Measurements from ENCODE around the gene F2.

The F2 gene

GRCh38 chr11:46694607-46695006 lies 24.4 kb upstream of the F2 start:
- Histone ChIP-seq H3K9me3 (ENCODE audit: insufficient read depth, low read length, severe bottlenecking) (no peaks in the 10 kb centered on the region), H3K79me2 (ENCODE audit: insufficient read depth, low read length) (peaks cover 27% of the 10 kb centered on the region), H3K4me3 (ENCODE audit: low read depth in 1 of 2, low read length in 2 of 2) (no peak overlapping the region), H3K36me3 (ENCODE audit: insufficient read depth, low read length) (peaks cover 48% of the 10 kb centered on the region), H3K4me1 (ENCODE audit: insufficient read depth, low read length) (peaks cover 20% of the 10 kb centered on the region), H3K9ac (ENCODE audit: low read depth, low read length) (no peak overlapping the region), H4K20me1 (ENCODE audit: insufficient read depth, low read length) (peaks cover 10% of the 10 kb centered on the region; the same call in 1 of the 2 replicates), H3K4me2 (ENCODE audit: insufficient read depth, low read length) (no peak overlapping the region), H3K27me3 (ENCODE audit: insufficient read depth, low read length, poor library complexity) (no peaks in the 10 kb centered on the region), H2AFZ (ENCODE audit: low read depth, low read length) (no peak overlapping the region), H3K27ac (ENCODE audit: low read length) (no peak overlapping the region)
- DNase-seq (no peak), ATAC-seq (ENCODE audit: insufficient read depth, low read depth) (no peak)
- TF ChIP-seq CTCF (IDR thresholded peaks at IDR 0.05; ENCODE audit: borderline replicate concordance, extremely low read depth, low read length, poor library complexity, severe bottlenecking) = no peak

- no peak overlapping the region for H3K27ac ChIP-seq (ENCODE audit: low read length)
- no peaks in the 10 kb centered on the region for H3K9me3 ChIP-seq (ENCODE audit: insufficient read depth, low read length, severe bottlenecking)
- TF ChIP-seq CTCF (IDR thresholded peaks at IDR 0.05; ENCODE audit: borderline replicate concordance, extremely low read depth, low read length, poor library complexity, severe bottlenecking) = no peak
- no peak for TF ChIP-seq EZH2 (IDR thresholded peaks at IDR 0.05; ENCODE audit: borderline replicate concordance, low read depth, low read length, severe bottlenecking)
- peaks cover 44% of the 10 kb centered on the region for H3K36me3 ChIP-seq (ENCODE audit: insufficient read depth, low read length)
- ATAC-seq (ENCODE audit: insufficient read depth, low read depth) = no peak
- H3K4me2 ChIP-seq (ENCODE audit: insufficient read depth, low read length) = no peak overlapping the region
- H2AFZ ChIP-seq (ENCODE audit: low read depth, low read length) = no peak overlapping the region
- H3K27me3 ChIP-seq (ENCODE audit: insufficient read depth, low read length, poor library complexity) = no peaks in the 10 kb centered on the region
- H3K4me1 ChIP-seq (ENCODE audit: insufficient read depth, low read length) = peaks cover 23% of the 10 kb centered on the region
- no peak overlapping the region for H3K4me3 ChIP-seq (ENCODE audit: low read depth in 1 of 2, low read length in 2 of 2)
- H3K9ac ChIP-seq (ENCODE audit: low read depth, low read length) = no peak overlapping the region
- peaks cover 10% of the 10 kb centered on the region; the same call in 1 of the 2 replicates for H4K20me1 ChIP-seq (ENCODE audit: insufficient read depth, low read length)
- DNase-seq = no peak
- H3K79me2 ChIP-seq (ENCODE audit: insufficient read depth, low read length) = peaks cover 35% of the 10 kb centered on the region
Observed at GRCh38 chr11:46695345-46696211, 23.4 kb upstream of the F2 start.

- no peak for ATAC-seq (ENCODE audit: insufficient read depth, low read depth)
- TF ChIP-seq CTCF (IDR thresholded peaks at IDR 0.05; ENCODE audit: borderline replicate concordance, extremely low read depth, low read length, poor library complexity, severe bottlenecking) (no peak), EZH2 (IDR thresholded peaks at IDR 0.05; ENCODE audit: borderline replicate concordance, low read depth, low read length, severe bottlenecking) (no peak)
- peaks cover 10% of the 10 kb centered on the region; the same call in 1 of the 2 replicates for H4K20me1 ChIP-seq (ENCODE audit: insufficient read depth, low read length)
- no peak overlapping the region for H3K9ac ChIP-seq (ENCODE audit: low read depth, low read length)
- no peak overlapping the region for H3K4me3 ChIP-seq (ENCODE audit: low read depth in 1 of 2, low read length in 2 of 2)
- no peak overlapping the region for H2AFZ ChIP-seq (ENCODE audit: low read depth, low read length)
- H3K36me3 ChIP-seq (ENCODE audit: insufficient read depth, low read length) = peaks cover 41% of the 10 kb centered on the region
- no peak overlapping the region for H3K4me2 ChIP-seq (ENCODE audit: insufficient read depth, low read length)
- peaks cover 40% of the 10 kb centered on the region for H3K79me2 ChIP-seq (ENCODE audit: insufficient read depth, low read length)
- no peaks in the 10 kb centered on the region for H3K9me3 ChIP-seq (ENCODE audit: insufficient read depth, low read length, severe bottlenecking)
- H3K27ac ChIP-seq (ENCODE audit: low read length) = no peak overlapping the region
- H3K4me1 ChIP-seq (ENCODE audit: insufficient read depth, low read length) = peaks cover 23% of the 10 kb centered on the region
- H3K27me3 ChIP-seq (ENCODE audit: insufficient read depth, low read length, poor library complexity) = no peaks in the 10 kb centered on the region
- no peak for DNase-seq
Observed at GRCh38 chr11:46696212-46696558, 22.8 kb upstream of the F2 start.
